Fibroblast of the conjunctiva (primary cell): ENCODE data around the gene SASH1.
"Not testable (repeated sequence)": the region's sequence is repeated elsewhere in the genome, so short reads cannot be mapped to it uniquely, and the experiment has no call there.

ENCODE experiments used
- DNase-seq: peaks from one replicate; pipeline ENCODE4 v3.0.0-alpha.2; 2010; ENCODE audit warnings: low read depth

The SASH1 gene

DNA sequence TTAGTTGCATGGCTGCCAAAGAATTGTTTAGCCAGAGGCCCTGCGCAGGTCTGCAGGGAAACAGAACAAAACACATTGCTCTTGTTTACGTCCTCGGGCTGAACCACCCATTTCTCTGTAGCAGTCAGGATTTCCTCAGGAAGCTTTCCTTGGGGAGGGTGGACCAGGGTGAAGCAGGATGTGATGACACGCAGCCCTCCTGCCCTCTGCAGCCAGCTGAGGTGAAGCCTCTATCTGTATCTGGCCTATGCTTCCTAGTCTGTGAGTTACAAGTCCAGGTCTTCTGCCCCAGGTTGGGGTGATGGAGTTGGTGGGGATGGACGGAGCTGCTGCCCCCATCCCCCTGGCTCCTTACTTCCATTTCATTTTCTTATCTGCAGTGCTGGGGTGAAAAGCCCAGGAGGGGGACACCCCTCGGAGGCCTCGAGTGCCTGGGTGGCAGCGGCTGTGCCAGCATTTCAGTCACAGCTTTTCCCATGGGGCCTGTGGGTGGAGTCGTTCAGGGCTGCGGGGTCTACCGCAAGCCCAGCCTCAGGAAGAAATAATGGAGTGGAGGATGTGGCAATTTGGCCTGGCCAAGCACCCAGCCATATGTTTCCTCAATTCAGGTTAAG lies 24.9 kb downstream of the SASH1 start:
- peak; percentile 46 for DNase-seq

DNA sequence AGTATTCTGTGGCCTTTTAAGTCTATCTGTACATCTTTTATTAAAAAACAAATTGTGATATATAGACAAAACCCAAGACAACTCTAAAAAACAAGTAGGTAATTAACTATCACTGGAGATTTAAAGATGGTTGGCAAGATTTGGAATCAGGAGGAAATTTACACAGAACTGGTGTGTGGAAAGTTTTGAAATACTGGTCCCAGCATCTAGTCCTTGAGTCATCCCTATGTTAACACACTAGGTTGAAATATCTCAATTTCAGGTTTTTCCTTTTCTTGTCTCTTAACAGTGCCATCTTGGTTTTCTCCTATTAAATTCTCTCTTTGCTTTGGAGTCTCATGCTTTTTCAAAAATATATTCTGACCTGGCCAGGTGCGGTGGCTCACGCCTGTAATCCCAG lies 27.5 kb downstream of the SASH1 start:
- no peak for DNase-seq

DNA sequence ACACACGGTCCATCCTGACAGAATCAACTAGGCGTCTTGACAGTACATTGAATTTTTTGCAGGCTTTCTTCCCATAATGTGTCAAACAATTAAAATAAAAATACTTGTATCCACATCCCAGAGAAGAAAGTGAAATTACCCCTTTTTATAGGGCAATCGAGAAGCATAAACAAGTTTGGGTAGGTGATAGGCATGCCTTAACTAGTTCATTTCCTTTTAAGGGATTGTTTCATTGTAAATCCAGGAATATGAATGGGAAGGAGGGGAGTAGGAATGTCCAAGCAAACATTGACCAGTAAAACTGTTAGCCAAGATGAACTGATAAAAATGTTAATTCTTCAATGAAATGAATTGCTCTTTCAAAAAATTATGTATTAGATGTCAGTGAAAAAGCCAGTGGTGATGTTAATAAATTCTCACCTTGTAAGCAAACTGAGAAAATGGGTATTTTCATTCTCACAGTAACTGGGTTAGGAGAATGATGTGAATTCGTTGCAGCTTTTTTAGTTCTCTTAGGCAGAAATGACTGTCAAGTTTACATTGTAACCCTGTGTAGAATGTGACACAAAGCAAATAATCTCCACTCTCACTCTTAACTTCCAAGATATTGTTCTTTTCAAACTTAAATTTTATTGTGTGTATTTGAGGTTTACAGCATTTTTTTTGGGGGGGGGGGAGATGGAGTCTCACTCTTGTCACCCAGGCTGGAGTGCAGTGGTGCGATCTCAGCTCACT lies 31.6 kb downstream of the SASH1 start:
- DNase-seq = no peak

DNA sequence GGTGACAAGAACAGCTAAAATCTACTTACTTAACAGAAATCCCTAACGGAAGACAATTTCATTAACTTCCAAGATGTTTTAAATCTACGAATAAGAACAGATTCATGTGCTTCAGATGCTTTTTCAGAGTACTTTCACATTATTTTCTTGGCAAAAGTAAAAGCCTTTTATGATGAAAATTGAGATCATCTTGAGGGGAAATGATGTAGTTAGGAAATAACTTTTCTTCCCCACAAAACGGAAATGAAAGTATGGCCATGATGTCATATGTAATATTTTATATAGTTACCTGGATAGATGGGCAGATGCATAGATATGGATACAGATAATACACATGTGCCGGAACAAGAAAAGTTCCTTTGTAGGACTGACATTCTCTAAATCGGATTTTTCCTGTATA lies 32.8 kb downstream of the SASH1 start:
- DNase-seq = no peak

DNA sequence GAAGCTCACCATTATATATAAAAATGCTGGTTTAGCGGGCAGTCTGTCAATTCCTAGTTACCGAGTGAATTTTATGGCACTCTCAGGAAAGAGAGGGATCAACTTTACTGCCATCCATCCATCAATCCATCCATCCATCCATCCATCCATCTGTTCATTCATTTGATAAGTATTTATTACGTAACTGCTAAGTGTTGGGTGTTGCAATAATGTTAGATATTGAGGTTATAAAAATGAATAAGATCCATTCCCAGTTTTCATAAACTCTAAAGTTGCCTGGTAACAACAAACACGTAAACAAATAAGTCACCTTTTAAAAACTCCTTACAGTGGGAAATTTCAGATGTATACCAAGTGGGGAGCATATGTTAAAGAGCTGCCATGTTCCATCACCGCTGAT lies 36.8 kb downstream of the SASH1 start:
- no peak for DNase-seq

DNA sequence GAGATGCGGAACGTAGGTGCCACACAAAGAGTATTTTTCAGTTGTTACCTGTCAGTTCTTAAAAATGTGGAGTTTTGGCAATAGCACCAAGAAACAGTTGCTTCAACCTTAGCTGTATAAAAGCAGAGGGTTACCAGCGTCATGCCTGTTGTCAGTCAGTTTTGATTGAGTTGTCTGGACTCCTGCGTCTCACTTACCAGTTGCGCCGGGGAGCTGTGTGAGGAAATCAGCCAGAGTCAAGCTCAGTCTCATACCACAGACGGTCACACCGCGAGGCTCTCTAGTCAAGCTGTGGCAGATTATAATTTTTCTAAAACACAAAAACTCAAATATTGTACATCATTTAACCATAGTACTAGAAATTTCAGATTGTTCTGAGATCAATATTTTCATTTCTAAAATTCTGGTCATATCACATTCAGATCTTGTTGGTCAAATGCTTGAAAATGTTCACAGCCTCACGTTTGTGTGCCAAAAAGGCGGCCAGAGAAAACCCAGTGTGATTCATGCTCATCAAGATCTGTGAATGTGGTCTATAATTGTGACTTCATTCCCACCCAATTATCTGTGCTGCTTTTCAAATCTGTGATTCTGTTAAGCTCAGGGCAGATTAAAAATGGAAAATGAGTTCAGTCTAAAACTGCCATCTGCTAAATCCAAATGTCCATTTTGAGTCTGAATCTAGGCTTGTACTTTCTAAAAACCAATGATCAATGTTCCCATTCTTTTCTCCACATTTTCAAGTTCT lies 37.5 kb downstream of the SASH1 start:
- DNase-seq = no peak

DNA sequence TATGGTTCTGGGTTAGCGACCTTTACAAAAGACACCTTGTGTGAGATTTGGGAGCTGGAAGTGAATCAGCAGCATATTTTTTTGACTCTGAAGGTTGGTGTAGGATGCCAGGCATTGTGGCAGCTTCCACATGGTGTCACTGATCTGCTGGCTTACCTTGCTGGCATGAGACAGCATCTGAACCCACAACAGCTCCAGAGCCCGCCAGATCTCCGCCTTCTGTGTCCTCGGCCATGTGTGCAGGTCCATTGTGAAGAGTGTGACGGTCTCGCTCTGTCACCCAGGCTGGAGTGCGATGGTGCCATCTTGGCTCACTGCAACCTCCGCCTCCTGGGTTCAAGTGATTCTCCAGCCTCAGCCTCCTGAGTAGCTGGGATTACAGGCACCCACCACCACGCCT lies 39.4 kb downstream of the SASH1 start:
- not testable (repeated sequence) for DNase-seq

DNA sequence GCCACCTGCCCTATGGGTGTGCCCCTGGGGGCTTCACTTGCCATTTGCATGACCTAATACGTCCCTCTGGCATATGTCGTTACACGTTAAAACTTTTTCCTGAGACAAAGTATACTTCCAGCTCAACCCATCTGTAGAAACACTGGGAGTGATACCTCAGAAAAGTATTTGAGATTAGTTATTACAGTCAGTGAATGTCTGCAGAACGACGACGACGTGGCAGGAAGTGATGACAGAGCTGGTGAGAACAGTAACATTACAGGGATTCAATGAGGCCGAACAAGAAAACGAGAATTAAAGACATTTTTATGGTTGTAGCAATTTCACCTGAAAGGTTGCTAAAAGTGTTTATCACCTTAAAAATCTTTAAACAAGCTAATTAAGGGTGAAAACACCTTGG lies 40.2 kb downstream of the SASH1 start:
- no peak for DNase-seq

DNA sequence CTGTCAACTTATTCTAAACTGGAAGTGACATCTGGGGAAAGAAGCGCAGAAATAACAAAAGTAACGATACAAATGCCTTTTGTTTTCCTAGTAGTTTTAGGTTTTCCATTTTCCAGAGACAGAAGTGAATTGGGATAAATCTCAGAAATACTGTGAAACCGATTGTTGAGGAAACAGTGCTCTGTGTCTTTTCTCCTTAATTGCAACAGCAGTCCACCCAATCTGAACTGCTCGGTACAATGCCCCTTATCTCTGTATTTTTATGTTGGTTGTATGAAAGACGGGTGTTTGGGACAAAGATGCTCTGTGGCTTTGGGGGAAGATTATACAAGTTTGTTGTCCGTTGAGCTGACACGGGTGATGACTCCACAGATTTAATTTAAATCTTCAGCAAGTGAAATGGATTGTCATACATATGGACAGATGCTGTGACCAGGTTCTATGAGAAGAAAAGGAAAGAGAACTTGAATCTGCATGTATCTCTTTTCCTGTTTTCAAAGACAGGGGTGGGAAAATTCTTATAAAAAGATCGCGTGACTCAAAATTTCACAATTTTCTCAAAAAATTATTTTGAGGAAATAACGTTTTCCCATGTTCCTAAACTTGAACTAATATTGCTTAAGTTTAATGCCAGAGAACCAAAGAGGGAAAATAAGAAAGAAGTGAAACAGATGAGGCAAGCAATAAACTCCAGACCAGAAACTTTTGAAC lies 41.2 kb downstream of the SASH1 start:
- DNase-seq = no peak

DNA sequence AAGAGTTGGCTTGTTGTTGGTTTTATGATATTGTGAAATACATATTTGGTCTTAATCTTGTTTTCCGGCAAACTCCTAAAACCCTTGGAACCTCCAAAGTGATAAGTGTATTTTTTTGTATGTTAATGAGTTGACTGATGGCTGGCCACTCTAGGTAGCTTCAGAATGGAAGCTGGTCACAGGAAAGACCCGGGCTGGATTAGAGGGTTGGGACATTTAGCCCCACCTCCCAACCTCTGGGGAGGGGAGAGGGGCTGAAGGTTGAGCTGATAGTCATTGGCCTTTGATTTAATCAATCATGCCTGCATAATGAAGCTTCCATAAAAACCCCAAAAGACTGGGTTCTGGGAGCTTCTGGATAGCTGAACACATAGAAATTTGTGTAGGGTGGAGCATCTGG lies 42.7 kb downstream of the SASH1 start:
- DNase-seq = no peak

DNA sequence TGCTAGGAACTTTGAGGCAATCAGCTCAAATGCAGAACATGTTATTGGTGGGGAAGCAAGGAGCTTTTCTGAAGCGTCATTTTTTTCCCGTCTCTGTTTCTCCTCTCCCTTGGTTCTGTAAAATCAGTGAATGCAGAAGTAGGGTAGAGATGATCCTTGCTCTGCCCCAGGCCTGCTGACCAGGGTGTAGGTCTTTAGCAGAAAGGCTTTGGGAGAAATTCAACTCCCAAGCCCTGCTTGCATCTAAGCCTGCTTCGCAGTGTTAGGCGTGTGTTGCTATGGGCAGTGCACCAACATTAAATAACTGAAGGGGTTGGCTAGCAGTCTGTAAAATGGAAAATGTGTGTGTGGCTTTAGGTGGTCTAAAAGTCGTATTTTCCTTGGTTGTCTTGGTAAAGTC lies 45.9 kb downstream of the SASH1 start:
- no peak for DNase-seq

DNA sequence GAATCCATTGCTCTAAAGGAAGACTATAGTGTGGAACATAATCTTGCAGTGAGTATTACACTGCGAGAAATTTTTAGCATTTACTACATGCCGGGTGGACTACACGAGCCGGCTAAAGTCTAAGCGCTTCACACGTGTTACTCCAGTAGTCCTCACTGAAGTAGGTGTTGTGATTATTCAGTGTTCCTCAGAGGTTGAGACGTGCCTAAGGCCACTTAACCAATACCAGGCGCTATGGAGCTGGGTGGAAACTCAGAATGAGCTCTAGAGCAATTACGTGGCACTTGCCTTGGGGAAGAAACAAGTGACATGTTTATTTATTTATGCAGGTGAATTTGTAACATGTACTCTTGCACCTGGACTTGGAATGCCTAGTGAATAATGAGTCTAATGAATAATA lies 46.4 kb downstream of the SASH1 start:
- DNase-seq = no peak

DNA sequence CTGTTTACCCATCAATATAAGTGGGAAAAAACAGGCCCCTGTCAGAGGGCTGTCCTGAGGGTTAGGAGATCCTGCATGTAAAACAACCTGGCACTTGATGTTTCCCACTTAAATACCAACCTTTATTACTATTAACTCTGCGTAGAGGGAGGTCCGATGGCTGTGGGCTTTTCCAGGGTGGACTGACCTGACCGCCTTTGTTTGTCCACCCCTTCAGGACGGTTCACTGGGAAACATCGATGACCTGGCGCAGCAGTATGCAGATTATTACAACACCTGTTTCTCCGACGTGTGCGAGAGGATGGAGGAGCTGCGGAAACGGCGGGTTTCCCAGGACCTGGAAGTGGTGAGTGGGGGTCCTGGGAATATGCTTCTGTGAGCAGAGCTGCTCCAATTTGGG lies 47.3 kb downstream of the SASH1 start:
- DNase-seq = no peak

DNA sequence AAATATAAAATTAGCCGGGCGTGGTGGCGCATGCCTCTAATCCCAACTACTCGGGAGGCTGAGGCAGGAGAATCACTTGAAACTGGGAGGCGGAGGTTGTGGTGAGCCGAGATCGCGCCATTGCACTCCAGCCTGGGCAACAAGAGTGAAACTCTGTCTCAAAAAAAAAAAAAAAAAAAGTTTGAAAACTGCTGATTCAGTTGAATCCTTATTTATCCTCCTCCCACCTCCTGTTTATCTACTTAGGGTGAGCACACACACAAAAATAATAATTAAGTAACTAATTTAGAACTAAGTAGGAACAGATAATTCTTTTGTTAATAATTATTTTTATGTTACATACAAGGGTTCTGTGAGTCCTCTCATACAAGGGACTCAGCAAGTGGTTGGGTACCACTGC lies 49.5 kb downstream of the SASH1 start:
- DNase-seq = not testable (repeated sequence)

DNA sequence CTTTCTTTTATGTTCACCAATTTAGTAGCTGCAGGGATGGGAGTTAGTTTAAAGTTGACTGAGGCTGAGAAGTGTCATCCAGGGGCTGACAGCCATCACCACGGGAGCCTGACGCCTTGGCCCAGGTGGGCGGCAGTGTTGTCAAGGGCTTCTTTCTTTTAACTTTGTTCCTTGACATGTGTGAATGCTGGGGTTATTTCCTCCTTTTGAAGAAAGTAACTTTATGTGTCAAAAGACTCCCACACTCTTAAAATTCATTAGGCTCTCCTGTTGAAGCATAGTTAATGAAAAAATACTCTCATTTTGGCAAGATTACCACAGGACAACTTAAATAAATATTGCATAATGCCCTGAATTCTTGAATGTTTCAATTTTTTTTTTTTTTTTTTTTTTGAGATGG lies 50.0 kb downstream of the SASH1 start:
- DNase-seq = no peak

DNA sequence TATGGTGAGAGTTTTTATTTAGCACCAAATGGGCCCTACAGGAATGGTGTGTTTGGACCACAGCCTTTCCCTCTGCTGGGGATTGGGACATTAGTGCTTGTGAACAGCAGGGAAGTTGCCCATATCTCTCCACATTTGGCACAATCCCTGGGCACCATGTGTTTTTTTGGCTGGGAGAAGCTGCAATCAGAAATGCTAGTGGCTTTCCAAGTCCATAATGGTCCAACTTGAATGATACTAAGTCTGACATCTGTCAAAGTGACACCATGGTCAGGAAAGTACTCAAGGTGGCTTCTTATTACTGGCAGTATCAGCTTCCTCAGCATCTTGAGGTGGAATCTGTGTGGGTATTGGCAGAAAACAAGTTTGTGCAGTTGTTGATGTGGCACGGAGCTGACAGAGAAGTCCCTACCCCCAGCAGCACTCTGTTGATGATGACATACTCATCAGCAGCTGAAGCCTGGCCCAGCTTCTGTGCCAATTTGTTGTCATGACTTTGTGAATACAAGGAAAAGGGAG lies 53.0 kb downstream of the SASH1 start:
- DNase-seq = no peak

DNA sequence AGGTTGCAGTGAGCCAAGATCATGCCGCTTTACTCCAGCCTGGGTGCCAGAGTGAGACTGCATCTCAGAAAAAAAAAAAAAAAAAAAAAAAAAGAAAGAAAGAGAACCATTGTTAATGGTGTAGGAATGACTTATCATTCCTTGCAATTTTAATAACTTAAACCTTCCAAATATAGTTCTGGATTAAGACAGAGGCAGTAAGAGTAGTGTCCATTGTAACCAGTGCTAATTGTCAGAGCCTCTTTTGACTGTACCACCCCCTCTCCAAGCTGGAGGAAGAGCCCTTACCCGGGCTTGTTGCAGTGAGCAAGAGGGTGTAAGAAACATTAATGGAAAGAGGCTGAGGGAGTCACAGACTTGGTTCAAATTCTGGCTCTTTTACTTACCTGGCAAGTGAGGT lies 53.8 kb downstream of the SASH1 start:
- no peak for DNase-seq

DNA sequence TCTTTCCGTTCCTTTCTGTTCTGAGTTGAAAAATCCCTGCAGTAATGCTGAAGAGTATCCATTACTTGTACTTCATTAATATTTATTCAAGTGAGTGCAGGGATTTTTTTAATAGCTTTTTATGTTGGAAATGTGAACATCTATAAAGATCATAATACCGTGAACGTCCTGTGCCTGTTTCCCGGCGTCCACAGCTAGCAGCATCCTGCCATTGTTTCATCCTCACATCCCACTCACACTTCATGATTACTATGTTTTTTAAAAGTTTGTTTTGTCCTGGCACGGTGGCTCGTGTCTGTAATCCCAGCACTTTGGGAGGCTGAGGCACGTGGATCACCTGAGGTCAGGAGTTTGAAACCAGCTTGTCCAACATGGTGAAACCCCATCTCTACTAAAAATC lies 54.3 kb downstream of the SASH1 start:
- DNase-seq = no peak

DNA sequence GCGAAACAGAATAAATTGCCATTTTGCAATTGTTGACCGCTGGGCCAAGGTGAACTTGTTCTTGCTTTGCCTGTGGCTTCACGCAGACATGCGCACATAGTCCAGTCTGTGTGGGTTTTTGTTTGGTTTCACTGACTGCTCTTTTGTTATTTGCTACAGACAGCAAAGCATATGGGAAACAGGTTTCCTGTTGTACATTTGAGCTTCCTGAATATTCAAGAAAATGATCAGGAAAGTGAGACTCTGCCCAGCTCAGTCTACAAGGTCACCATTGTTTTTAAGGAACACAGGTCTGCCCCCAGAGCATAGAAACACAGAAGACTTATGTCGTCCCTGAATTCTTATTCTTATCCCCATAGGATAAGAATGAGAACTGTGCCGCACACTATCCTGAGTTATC lies 55.6 kb downstream of the SASH1 start:
- DNase-seq = no peak

DNA sequence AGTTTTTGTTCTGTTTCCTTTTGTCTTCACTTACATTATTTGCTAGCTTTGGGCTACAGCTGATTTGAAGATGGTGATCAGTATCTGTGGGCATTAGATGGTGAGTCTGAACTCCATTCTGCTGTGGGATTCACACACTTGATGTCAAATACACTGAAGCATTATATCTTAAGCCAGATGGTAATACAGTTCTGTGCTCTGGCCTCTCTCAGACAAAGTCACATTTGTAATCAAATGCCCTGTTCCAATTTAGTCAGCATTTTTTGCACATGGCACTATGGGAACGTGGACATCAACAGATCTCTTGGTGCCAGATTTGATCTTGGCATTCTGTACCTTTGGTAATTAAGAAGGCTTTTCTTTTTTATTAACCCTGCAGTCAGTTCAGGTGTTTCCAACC lies 56.0 kb downstream of the SASH1 start:
- no peak for DNase-seq

DNA sequence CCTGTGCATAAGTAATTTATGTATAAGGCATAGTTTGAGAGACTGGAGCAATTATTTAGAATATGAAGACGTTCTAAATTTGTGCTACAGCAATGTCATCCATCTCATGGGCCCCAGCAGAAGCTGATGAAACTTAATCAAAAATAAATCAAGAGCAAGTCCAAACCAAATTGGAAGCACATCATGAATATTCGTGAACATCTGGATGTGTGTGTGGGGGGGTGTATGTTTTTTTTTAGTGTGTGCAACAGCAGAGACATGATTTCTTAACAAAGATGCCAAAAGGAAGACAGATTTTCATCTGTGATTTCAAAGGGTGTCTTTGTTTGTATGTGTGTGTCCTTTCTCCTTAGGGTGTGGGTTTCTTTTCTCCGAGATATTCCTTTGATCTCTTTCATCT lies 58.9 kb downstream of the SASH1 start:
- no peak for DNase-seq

DNA sequence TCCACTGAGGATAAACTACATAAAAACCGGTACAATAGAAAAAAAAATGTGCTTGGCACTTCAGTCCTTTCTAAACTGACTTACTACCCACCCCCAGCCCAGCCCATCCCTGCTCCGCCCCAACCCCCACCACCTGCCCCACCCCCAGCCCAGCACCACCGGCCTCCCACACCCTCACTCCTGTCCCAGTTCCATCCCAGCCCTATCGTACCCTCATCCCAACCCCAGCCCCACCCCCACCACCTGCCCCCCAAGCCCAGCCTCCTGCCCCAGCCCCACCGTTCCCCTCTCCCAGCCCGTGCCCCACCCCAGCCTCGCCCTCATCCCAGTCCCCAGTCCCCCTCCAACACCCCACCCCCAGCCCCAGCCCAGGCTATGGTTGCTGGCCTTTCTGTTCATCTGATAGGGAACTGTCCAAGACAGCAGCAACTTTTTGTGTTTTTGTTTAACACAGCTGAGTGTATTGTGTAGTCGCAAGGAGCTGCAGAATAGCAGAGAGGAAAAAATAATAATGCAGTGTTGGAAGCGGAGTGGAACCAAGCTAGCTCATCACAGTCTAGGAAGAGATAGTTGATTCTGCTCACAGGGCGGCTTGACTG lies 61.9 kb downstream of the SASH1 start:
- DNase-seq = no peak
